H1 (cell line): Measurements from ENCODE around the gene MAPK8IP3. TPM values are rescaled to one million over a fixed set of nuclear protein-coding genes. Genes with fewer than 3 reads are reported as not detected.

Experiments
- CTCF ChIA-PET: fragments of 300-600 bp; sonication (Branson Sonifier 250); formaldehyde crosslinking; loops from one replicate; lab custom pipeline; 2021; ENCODE audit not compliant: partially characterized antibody; lab: Charles Lee
- POLR2A ChIA-PET: fragments of 300-600 bp; sonication (Branson Sonifier 250); formaldehyde crosslinking; loops from one replicate; lab custom pipeline; 2021; ENCODE audit warnings: inconsistent platforms; ENCODE audit not compliant: partially characterized antibody; lab: Charles Lee
- DNase-seq, 2 experiments: peaks; one replicate each; pipeline versions ENCODE4 v3.0.0 to v3.0.0-alpha.2; 2010 to 2022; ENCODE audit warnings: low spot score in 2 of 2, low read depth in 1 of 2, mixed read lengths in 1 of 2
- FAIRE-seq: peaks from 2 replicates; lab custom pipeline; 2011; peaks lifted over from hg19 to GRCh38; lab: Jason Lieb, UNC
- H2AFZ ChIP-seq: 2 replicates; pipeline ENCODE4 v1.8.1; 2012; ENCODE audit warnings: low read length, inconsistent platforms
- H2AK5ac ChIP-seq: 2 replicates; pipeline ENCODE4 v1.6.1; 2013; ENCODE audit warnings: low read depth, low read length
- H2BK120ac ChIP-seq: replicated peaks from 2 replicates; pipeline ENCODE3; 2013; ENCODE audit warnings: low read depth, low read length, inconsistent platforms
- H2BK12ac ChIP-seq: 2 replicates; pipeline ENCODE4 v1.6.1; 2013; ENCODE audit warnings: low read depth, low read length
- H2BK15ac ChIP-seq: 2 replicates; pipeline ENCODE4 v1.6.1; 2013; ENCODE audit warnings: low read length
- H2BK20ac ChIP-seq: 2 replicates; pipeline ENCODE4 v1.6.1; 2013; ENCODE audit warnings: low read length
- H2BK5ac ChIP-seq: 2 replicates; pipeline ENCODE4 v1.6.1; 2013; ENCODE audit warnings: low read depth, low read length
- H3K14ac ChIP-seq: 2 replicates; pipeline ENCODE4 v1.6.1; 2013; ENCODE audit warnings: inconsistent platforms; ENCODE audit not compliant: insufficient read length
- H3K18ac ChIP-seq: 2 replicates; pipeline ENCODE4 v1.6.1; 2013; ENCODE audit warnings: low read length; ENCODE audit errors: extremely low read depth
- H3K23ac ChIP-seq: 2 replicates; pipeline ENCODE4 v1.6.1; 2013; ENCODE audit warnings: inconsistent platforms; ENCODE audit not compliant: insufficient read length
- H3K23me2 ChIP-seq: 2 replicates; pipeline ENCODE4 v1.6.1; 2013; ENCODE audit warnings: low read depth, low read length
- H3K27ac ChIP-seq: 2 replicates; pipeline ENCODE4 v1.6.1; 2011; ENCODE audit warnings: low read depth, low read length, inconsistent platforms
- H3K27me3 ChIP-seq, 4 experiments: replicated peaks in 1 of 4; 1 replicate in 1 of 4; 2 replicates in 3 of 4; pipeline versions ENCODE4 v1.6.1 to v1.8.1; 2011 to 2013; ENCODE audit warnings: low read length in 3 of 4, mild to moderate bottlenecking in 3 of 4, inconsistent platforms in 2 of 4, mixed read lengths in 2 of 4, moderate library complexity in 1 of 4; ENCODE audit not compliant: control insufficient read depth in 3 of 4, insufficient read depth in 3 of 4; ENCODE audit errors: extremely low read depth in 1 of 4
- H3K36me3 ChIP-seq, 4 experiments: 2 replicates each; pipeline versions ENCODE4 v1.6.1 to v1.8.1; 2011 to 2013; ENCODE audit warnings: mild to moderate bottlenecking in 4 of 4, low read length in 3 of 4, moderate library complexity in 2 of 4, control low read depth in 1 of 4, inconsistent platforms in 1 of 4; ENCODE audit not compliant: insufficient read depth in 4 of 4, control insufficient read depth in 2 of 4
- H3K4ac ChIP-seq: replicated peaks from 2 replicates; pipeline ENCODE3; 2013; ENCODE audit warnings: low read length, low read depth, mixed read lengths, inconsistent platforms; ENCODE audit not compliant: insufficient read length
- H3K4me1 ChIP-seq, 4 experiments: replicated peaks in 1 of 4; 1 replicate in 1 of 4; 2 replicates in 3 of 4; pipeline versions ENCODE4 v1.6.1 to v1.8.1; 2011 to 2013; ENCODE audit warnings: low read length in 3 of 4, inconsistent platforms in 2 of 4, mixed read lengths in 1 of 4; ENCODE audit not compliant: insufficient read depth in 4 of 4, control insufficient read depth in 3 of 4
- H3K4me2 ChIP-seq, 2 experiments: 2 replicates each; pipeline versions ENCODE4 v1.6.1 to v1.8.1; 2011 to 2013; ENCODE audit warnings: low read depth in 2 of 2, low read length in 2 of 2, control low read depth in 1 of 2, inconsistent platforms in 1 of 2, mild to moderate bottlenecking in 1 of 2; ENCODE audit not compliant: insufficient read depth in 1 of 2
- H3K4me3 ChIP-seq, 4 experiments: fragments of 200-600, 300-600 bp in 1 of 4; sonication (generic), shearing (Covaris generic), sonication (Bioruptor Twin) in 1 of 4; 2 replicates each; pipeline versions ENCODE4 v1.5.1 to v1.8.1; 2011 to 2016; ENCODE audit warnings: low read length in 4 of 4, low read depth in 3 of 4, control low read depth in 2 of 4, inconsistent platforms in 2 of 4, mild to moderate bottlenecking in 2 of 4, mixed read lengths in 1 of 4, moderate library complexity in 1 of 4; ENCODE audit not compliant: insufficient read depth in 2 of 4; ENCODE audit errors: extremely low read depth in 1 of 4
- H3K56ac ChIP-seq: replicated peaks from 2 replicates; pipeline ENCODE3; 2013; ENCODE audit warnings: low read depth, mild to moderate bottlenecking, mixed read lengths, low read length, inconsistent platforms; ENCODE audit not compliant: insufficient read length
- H3K79me1 ChIP-seq: 2 replicates; pipeline ENCODE4 v1.6.1; 2013; ENCODE audit warnings: low read depth, low read length, control low read depth
- H3K79me2 ChIP-seq, 2 experiments: 2 replicates each; pipeline versions ENCODE4 v1.6.1 to v1.8.1; 2012 to 2013; ENCODE audit warnings: low read length in 2 of 2, mild to moderate bottlenecking in 2 of 2, inconsistent platforms in 1 of 2; ENCODE audit not compliant: insufficient read depth in 2 of 2, control insufficient read depth in 1 of 2
- H3K9ac ChIP-seq, 4 experiments: replicated peaks in 1 of 4; 1 replicate in 1 of 4; 2 replicates in 3 of 4; pipeline versions ENCODE4 v1.6.1 to v1.8.1; 2011 to 2013; ENCODE audit warnings: low read depth in 3 of 4, low read length in 3 of 4, control low read depth in 2 of 4, mild to moderate bottlenecking in 2 of 4, moderate library complexity in 2 of 4, inconsistent platforms in 1 of 4; ENCODE audit errors: extremely low read depth in 1 of 4
- H3K9me3 ChIP-seq, 2 experiments: 2 replicates each; pipeline versions ENCODE4 v1.6.1 to v1.8.1; 2012 to 2013; ENCODE audit warnings: mild to moderate bottlenecking in 2 of 2, moderate library complexity in 2 of 2, control low read depth in 1 of 2, inconsistent platforms in 1 of 2, low read depth in 1 of 2, low read length in 1 of 2, mixed read lengths in 1 of 2; ENCODE audit not compliant: insufficient read depth in 2 of 2
- H4K20me1 ChIP-seq, 2 experiments: replicated peaks in 1 of 2; 2 replicates each; pipeline versions ENCODE3 to v1.8.1; 2011 to 2013; ENCODE audit warnings: inconsistent platforms in 2 of 2, low read length in 2 of 2, mild to moderate bottlenecking in 1 of 2; ENCODE audit not compliant: insufficient read depth in 2 of 2, control insufficient read depth in 1 of 2
- H4K5ac ChIP-seq: 2 replicates; pipeline ENCODE4 v1.6.1; 2013; ENCODE audit warnings: low read length, low read depth, mixed read lengths, inconsistent platforms; ENCODE audit not compliant: insufficient read length
- H4K8ac ChIP-seq: 2 replicates; pipeline ENCODE4 v1.8.0; 2013; ENCODE audit warnings: mild to moderate bottlenecking, moderate library complexity, low read length, inconsistent platforms; ENCODE audit not compliant: insufficient read depth; ENCODE audit errors: extremely low read depth
- H4K91ac ChIP-seq: replicated peaks from 2 replicates; pipeline ENCODE3; 2013; ENCODE audit warnings: low read length, mixed read lengths, inconsistent platforms; ENCODE audit not compliant: insufficient read length
- CHD1 ChIP-seq: IDR thresholded peaks from 2 replicates; pipeline ENCODE4 v1.6.1; 2012; ENCODE audit warnings: low read depth, low read length, improper control_type of control experiment
- EGR1 ChIP-seq: IDR thresholded peaks from 2 replicates; pipeline ENCODE4 v1.6.1; 2011; ENCODE audit warnings: low read depth, low read length, borderline replicate concordance
- SRF ChIP-seq: IDR thresholded peaks from 2 replicates; pipeline ENCODE4 v1.6.1; 2011; ENCODE audit warnings: mild to moderate bottlenecking, low read depth, low read length, moderate library complexity
- TAF1 ChIP-seq: IDR thresholded peaks from 2 replicates; pipeline ENCODE4 v1.6.1; 2011; ENCODE audit warnings: mild to moderate bottlenecking, low read depth, low read length
- TAF7 ChIP-seq: optimal IDR thresholded peaks from 2 replicates; pipeline ENCODE3; 2011; ENCODE audit warnings: low read depth, mild to moderate bottlenecking, inconsistent platforms, low read length, moderate library complexity, borderline replicate concordance
- WGBS, 2 experiments: shearing (Covaris generic) in 1 of 2; methylation state at CpG; one replicate each; pipeline versions ENCODE4 v1.1.6 to v1.1.7; 2013 to 2015; ENCODE audit warnings: low lambda C conversion rate in 2 of 2, mixed read lengths in 2 of 2, inconsistent platforms in 1 of 2, low coverage in 1 of 2, missing lambda C conversion rate in 1 of 2; ENCODE audit not compliant: insufficient replicate concordance in 2 of 2, insufficient coverage in 1 of 2, insufficient read length in 1 of 2; ENCODE audit errors: extremely low coverage in 1 of 2, missing lambda C conversion rate in 1 of 2; 5-methylcytosine and 5-hydroxymethylcytosine counted together
- polyA plus RNA-seq, 7 experiments: library from polyadenylated mRNA; depleted of rRNA in 3 of 7; stranded (reverse) in 5 of 7; unstranded in 2 of 7; fragments of >200 nt in 5 of 7; fragments of 200-250 nt in 2 of 7; gene quantifications; 1 replicate in 5 of 7; 2 replicates in 1 of 7; 4 replicates in 1 of 7; pipeline versions ENCODE4 v1.2.1 to v1.2.3, GENCODE V29; 2011 to 2013; ENCODE audit warnings: missing spikeins in 2 of 7, mixed read lengths in 2 of 7
- total RNA-seq: library from RNA; stranded (reverse); fragmentation: NEBNext Ultra II Directional; extraction: Animal tissue kit (Norgen Biotek cat#: 25700); gene quantifications from 2 replicates; pipeline ENCODE4 v1.2.1, GENCODE V29; 2021

The MAPK8IP3 gene
- total and polyA plus RNA-seq, 2 of the 8 experiments (the other 6 are each of a cell fraction or from before 2014, with no cell fraction given): 16.9 to 43.4 TPM

- no peak for TF ChIP-seq TAF1
- no peak for TF ChIP-seq CHD1
- no peak for TF ChIP-seq SRF
- no peak for TF ChIP-seq EGR1
- no peak for TF ChIP-seq TAF7
- H3K4ac ChIP-seq: no peak overlapping the region
- no peak overlapping the region for H3K18ac ChIP-seq
- DNase-seq: no peak
- CTCF ChIA-PET: interaction anchor here (0.6 to 2.1 kb wide), 3 partner anchors 14 to 455 kb away, joined by 3 to 13 read pairs (median 9); partner anchors contain the start of gene MAPK8IP3
- no peak overlapping the region for H3K27ac ChIP-seq
- no peaks in the 10 kb centered on the region for H3K9me3 ChIP-seq
- H3K4me3 ChIP-seq: no peak overlapping the region
- no peak overlapping the region for H2BK15ac ChIP-seq
- no peaks in the 10 kb centered on the region for H3K4me1 ChIP-seq
- no peak overlapping the region for H3K56ac ChIP-seq
- H3K9ac ChIP-seq: no peak overlapping the region
- no peak overlapping the region for H2AK5ac ChIP-seq
- 93% methylated on average over 29 of the region's 29 CpGs; no CpG with 5 or more reads in 1 of the 2 experiments for WGBS, 2 experiments
- no peak for FAIRE-seq
- H4K91ac ChIP-seq: no peak overlapping the region
- no peaks in the 10 kb centered on the region for H3K27me3 ChIP-seq
- peaks cover 0 to 3% of the 10 kb centered on the region in 2 experiments for H4K20me1 ChIP-seq
- no peak overlapping the region for H2BK5ac ChIP-seq
- no peaks in the 10 kb centered on the region for H3K79me1 ChIP-seq
- H4K8ac ChIP-seq: peak overlapping the region; percentile 68; the same call in 1 of the 2 replicates
- H3K14ac ChIP-seq: no peak overlapping the region
- peaks cover 0 to 17% (median 2%) of the 10 kb centered on the region in 4 experiments; a peak in 4 of 8 replicates for H3K36me3 ChIP-seq
- H3K23ac ChIP-seq: no peak overlapping the region
- no peaks in the 10 kb centered on the region for H3K79me2 ChIP-seq
- no peak overlapping the region for H2BK120ac ChIP-seq
- no peak overlapping the region for H4K5ac ChIP-seq
- POLR2A ChIA-PET: interaction anchor here (0.7 to 5.5 kb wide), 3 partner anchors 14 to 59 kb away, joined by 3 to 18 read pairs (median 4); no protein-coding TSS in a partner anchor
- no peak overlapping the region for H2BK20ac ChIP-seq
- H3K4me2 ChIP-seq: no peak overlapping the region
- H2AFZ ChIP-seq: no peak overlapping the region
- no peaks in the 10 kb centered on the region for H3K23me2 ChIP-seq
- H2BK12ac ChIP-seq: no peak overlapping the region
Observed at GRCh38 chr16:1749152-1750117, 43.4 kb downstream of the MAPK8IP3 start.
